ENCODE results near the gene ARAP2. TPM values are rescaled to one million over a fixed set of nuclear protein-coding genes. Genes with fewer than 3 reads are reported as not detected.

ARAP2 gene
- total RNA-seq, 1 experiment from 2014 or later, result 25.8 TPM

DNA sequence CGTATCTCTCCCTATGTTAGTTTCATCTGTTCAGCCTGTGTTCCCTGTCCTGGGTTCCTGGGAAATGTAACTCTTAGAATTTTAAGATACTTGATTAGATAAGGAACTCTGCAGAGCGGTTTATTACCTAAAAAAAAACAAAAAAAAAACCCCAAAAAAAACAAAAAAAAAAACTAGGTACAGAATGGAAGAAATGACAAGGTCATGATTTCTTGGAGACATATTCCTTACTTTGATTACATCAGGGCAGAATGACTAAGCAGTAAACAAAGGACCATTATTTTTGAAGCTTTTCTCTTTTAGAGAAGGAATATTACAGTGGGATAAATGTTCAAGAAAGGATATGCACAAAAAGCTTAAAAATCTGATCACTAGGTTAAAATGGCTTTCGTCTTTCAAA lies 171.8 kb downstream of the ARAP2 start:
- Histone ChIP-seq H3K27ac (peak overlapping the region; percentile 50; the same call in 1 of the 2 replicates), H3K4me3 (no peak overlapping the region), H4K20me1 (ENCODE audit: insufficient read depth) (no peaks in the 10 kb centered on the region), H3K79me2 (ENCODE audit: low read depth) (no peaks in the 10 kb centered on the region), H3K27me3 (ENCODE audit: insufficient read depth, low read depth) (no peaks in the 10 kb centered on the region), H3K36me3 (ENCODE audit: low read depth) (0 out of 2 replicates have a peak, but pooled peaks cover 8% of the 10 kb centered on the region), H3F3A (ENCODE audit: insufficient read depth, low read depth) (no peaks in the 10 kb centered on the region), H3K9me3 (ENCODE audit: insufficient read depth, low read depth) (no peaks in the 10 kb centered on the region), H3K9me2 (ENCODE audit: insufficient read depth) (no peaks in the 10 kb centered on the region), H3K4me1 (replicated peaks; ENCODE audit: insufficient read depth) (peaks cover 9% of the 10 kb centered on the region; the same call in 1 of the 2 replicates), H2AFZ (no peak overlapping the region), H3K4me2 (peak overlapping the region; percentile 9; the same call in 1 of the 2 replicates)
- ChIA-PET CTCF (no interaction called here), POLR2A (ENCODE audit: unreplicated experiment) (no interaction called here)
- BruUV-seq (replicated peaks), result no TSS peak
- intact Hi-C loops (cut with micrococcal nuclease; ENCODE audit: unreplicated experiment), result no loop called here
- TF ChIP-seq EZH2 (IDR thresholded peaks at IDR 0.05; ENCODE audit: low read depth), result no peak
- no peak for TF ChIP-seq CTCF (conservative IDR thresholded peaks at IDR 0.05)
- DNase-seq, result no peak

DNA sequence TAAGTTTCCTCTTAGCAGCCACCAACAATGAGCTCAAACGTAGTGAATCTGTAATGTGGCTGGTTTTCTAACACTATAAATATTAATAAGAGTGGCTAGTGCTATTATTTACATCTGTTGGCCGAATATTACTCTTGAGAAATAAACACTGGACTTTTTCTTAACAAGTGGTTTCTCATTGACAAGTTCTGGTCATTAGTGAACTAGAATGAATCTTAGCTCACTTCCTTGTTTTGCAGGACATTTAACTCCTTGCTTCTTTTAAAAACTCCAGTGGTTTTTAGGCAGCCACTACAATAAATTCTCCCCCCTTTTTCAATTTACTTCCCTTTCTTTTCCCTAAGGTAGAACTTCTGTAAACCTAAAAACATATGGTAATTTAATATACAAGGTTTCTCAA lies 177.2 kb downstream of the ARAP2 start:
- no peak for DNase-seq
- peaks cover 9% of the 10 kb centered on the region; the same call in 1 of the 2 replicates for H3K4me1 ChIP-seq (replicated peaks; ENCODE audit: insufficient read depth)
- peaks cover 4% of the 10 kb centered on the region; the same call in 1 of the 2 replicates for H3K9me2 ChIP-seq (ENCODE audit: insufficient read depth)
- H3K9me3 ChIP-seq (ENCODE audit: insufficient read depth, low read depth), result no peaks in the 10 kb centered on the region
- TF ChIP-seq CTCF (conservative IDR thresholded peaks at IDR 0.05), result no peak
- no peak for TF ChIP-seq EZH2 (IDR thresholded peaks at IDR 0.05; ENCODE audit: low read depth)
- no peaks in the 10 kb centered on the region for H3K27me3 ChIP-seq (ENCODE audit: insufficient read depth, low read depth)
- intact Hi-C loops (cut with micrococcal nuclease; ENCODE audit: unreplicated experiment), result no loop called here
- no peaks in the 10 kb centered on the region for H3K36me3 ChIP-seq (ENCODE audit: low read depth)
- POLR2A ChIA-PET (ENCODE audit: unreplicated experiment), result no interaction called here
- H3K4me3 ChIP-seq, result no peak overlapping the region
- no TSS peak for BruUV-seq (replicated peaks)
- no peaks in the 10 kb centered on the region for H3K79me2 ChIP-seq (ENCODE audit: low read depth)
- H3F3A ChIP-seq (ENCODE audit: insufficient read depth, low read depth), result no peaks in the 10 kb centered on the region
- no peaks in the 10 kb centered on the region for H4K20me1 ChIP-seq (ENCODE audit: insufficient read depth)
- no peak overlapping the region for H2AFZ ChIP-seq
- CTCF ChIA-PET, result no interaction called here
- no peak overlapping the region for H3K27ac ChIP-seq
- H3K4me2 ChIP-seq, result no peak overlapping the region

GRCh38 chr4:36065274-36065871 lies 178.9 kb downstream of the ARAP2 start:
- Histone ChIP-seq H3K9me3 (ENCODE audit: insufficient read depth, low read depth) (no peaks in the 10 kb centered on the region), H3F3A (ENCODE audit: insufficient read depth, low read depth) (no peaks in the 10 kb centered on the region), H3K4me1 (replicated peaks; ENCODE audit: insufficient read depth) (peaks cover 9% of the 10 kb centered on the region; the same call in 1 of the 2 replicates), H4K20me1 (ENCODE audit: insufficient read depth) (no peaks in the 10 kb centered on the region), H3K27ac (no peak overlapping the region), H3K36me3 (ENCODE audit: low read depth) (no peaks in the 10 kb centered on the region), H2AFZ (no peak overlapping the region), H3K4me2 (no peak overlapping the region), H3K79me2 (ENCODE audit: low read depth) (no peaks in the 10 kb centered on the region), H3K4me3 (no peak overlapping the region), H3K9me2 (ENCODE audit: insufficient read depth) (peaks cover 4% of the 10 kb centered on the region; the same call in 1 of the 2 replicates), H3K27me3 (ENCODE audit: insufficient read depth, low read depth) (no peaks in the 10 kb centered on the region)
- CTCF ChIA-PET, result no interaction called here
- DNase-seq, result no peak
- POLR2A ChIA-PET (ENCODE audit: unreplicated experiment), result no interaction called here
- TF ChIP-seq EZH2 (IDR thresholded peaks at IDR 0.05; ENCODE audit: low read depth) (no peak), CTCF (conservative IDR thresholded peaks at IDR 0.05) (no peak)
- no TSS peak for BruUV-seq (replicated peaks)
- intact Hi-C loops (cut with micrococcal nuclease; ENCODE audit: unreplicated experiment), result no loop called here

Measured in PC-9 (cell line).